DMS114 treated with DMSO at 0.1 percent for 48 hours (cell line): ENCODE data around the gene DYNC2LI1.

Source experiments
- DNase-seq: peaks from one replicate; lab custom pipeline; 2025; ENCODE audit not compliant: unreplicated experiment; lab: John Stamatoyannopoulos, UW

The DYNC2LI1 gene

DNA sequence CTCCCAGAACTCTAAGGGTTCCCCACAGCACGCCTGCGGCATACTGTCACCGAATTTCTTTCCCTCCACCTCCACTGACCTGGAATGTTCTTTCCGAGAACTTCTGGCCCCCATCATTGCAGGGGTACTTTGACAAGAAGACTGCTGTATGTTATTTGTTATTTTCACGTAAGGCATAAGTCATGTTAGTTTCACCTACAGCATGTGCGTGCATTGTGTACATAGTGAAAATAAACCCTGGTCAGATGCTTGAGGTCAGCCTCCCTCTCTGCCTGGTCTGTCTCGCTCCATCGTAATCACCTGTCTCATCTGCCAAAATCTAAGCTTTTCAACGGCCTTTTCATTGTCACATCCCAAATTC is 69.0 kb downstream of the DYNC2LI1 start:
- DNase-seq, result no peak

GRCh38 chr2:43845181-43845580 is 71.3 kb downstream of the DYNC2LI1 start:
- no peak for DNase-seq

GRCh38 chr2:43846140-43846793 is 72.4 kb downstream of the DYNC2LI1 start:
- DNase-seq, result no peak

- DNase-seq, result no peak
Observed at GRCh38 chr2:43848214-43848613, 74.4 kb downstream of the DYNC2LI1 start.

DNA sequence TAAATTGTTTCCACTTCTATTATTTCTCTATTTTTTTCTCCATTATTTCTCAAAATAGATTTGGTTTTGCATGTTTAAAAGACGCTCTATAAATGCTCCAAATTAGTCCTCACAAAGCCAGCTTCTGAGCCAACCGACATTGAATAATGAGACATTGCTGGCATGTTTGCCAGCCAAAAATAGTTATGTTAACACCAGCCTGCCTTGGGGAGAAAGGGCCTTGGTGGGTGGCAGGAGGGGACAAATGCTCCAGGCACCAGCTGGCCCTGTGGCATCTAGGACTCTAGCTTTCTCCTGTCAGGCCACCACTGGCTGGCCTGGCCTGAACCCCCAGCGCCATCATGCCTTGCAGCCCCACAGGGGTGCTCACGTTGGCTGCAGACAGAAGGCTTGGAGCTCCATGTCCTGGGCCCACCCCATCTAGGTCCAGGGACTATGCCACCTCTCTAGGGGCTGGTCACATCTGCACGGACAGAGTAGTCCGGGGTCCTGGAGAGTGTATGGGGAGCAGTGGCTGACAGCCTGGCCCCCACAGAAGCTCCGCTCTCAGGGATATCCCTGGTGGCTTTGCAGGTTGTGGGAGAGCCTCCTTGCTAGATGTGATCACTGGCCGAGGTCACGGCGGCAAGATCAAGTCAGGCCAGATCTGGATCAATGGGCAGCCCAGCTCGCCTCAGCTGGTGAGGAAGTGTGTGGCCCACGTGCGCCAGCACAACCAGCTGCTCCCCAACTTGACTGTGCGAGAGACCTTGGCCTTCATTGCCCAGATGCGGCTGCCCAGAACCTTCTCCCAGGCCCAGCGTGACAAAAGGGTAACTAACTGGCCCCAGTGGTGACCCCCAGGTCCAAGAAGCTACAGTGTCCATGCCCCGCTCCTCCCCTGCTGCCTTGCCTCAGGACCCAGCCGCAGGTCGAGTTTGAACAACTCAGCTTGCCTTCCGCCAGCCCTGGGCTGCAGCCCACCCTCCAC is 77.5 kb downstream of the DYNC2LI1 start:
- no peak for DNase-seq

GRCh38 chr2:43852196-43852730 is 78.4 kb downstream of the DYNC2LI1 start:
- no peak for DNase-seq

- no peak for DNase-seq
Observed at GRCh38 chr2:43853141-43854081, 79.6 kb downstream of the DYNC2LI1 start.

DNA sequence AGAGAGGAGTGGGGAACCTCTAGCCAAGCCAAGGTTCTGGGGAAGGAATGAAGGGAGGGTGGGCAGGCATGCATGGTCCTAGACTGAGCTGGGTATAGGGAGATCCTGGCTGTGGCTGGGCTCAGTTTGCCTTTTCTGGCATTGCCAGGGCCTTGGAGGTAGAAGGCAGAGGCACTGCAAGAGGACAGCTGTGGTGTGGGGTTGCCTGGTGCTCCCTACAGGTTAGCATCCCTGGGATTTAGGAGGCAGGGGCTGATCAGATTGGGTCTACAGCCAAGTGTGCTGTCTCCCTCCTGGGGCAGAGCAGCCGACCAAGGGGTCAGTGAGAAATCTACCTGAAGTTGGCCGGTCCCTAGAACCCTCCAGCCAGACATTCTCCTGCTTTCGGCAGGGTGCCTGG is 80.8 kb downstream of the DYNC2LI1 start:
- no peak for DNase-seq

- DNase-seq, result no peak
Observed at GRCh38 chr2:43855292-43855691, 81.5 kb downstream of the DYNC2LI1 start.
